Measurements from ENCODE around the gene HAP1.
"Not testable (repeated sequence)": the region's sequence is repeated elsewhere in the genome, so short reads cannot be mapped to it uniquely, and the experiment has no call there.

HAP1 gene

DNA sequence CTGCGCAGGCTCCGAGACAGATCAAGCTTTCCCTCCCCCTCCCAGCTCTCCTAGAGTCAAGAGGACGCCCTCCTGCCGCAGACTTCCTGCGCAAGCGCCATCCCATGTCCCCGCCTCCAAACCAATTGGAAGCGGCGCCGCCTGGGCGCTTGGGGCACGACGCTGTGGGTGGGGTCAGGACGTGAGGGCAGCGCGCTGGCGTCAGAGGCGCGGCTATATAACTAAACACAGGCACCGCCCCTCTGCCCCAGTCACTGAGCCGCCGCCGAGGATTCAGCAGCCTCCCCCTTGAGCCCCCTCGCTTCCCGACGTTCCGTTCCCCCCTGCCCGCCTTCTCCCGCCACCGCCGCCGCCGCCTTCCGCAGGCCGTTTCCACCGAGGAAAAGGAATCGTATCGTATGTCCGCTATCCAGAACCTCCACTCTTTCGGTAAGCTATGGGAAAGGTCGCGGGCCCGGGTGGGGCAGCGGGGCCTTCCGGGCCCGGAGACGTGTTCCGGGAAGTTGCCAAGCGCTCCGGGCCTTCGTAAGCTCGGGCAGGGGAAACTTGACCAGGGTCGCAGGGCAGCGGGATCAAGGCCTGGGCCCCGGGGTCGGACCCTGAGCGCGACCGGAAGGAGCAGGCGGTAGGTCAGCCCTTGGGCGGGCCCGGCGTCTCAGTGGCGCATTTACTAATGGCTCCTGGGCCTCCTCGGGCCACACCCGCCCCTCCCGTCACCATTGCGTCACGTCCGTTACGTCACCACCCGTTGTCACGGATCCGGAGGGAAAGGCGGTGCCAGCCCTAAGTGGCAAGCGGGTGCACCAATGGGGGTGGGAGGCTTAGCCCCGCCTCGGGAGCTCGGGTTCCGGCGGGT is 45.6 kb downstream of the HAP1 start, which contains the start of gene EIF1:
Gene EIF1, plus strand, starts transcription at position 245 of the 856 bp plus-strand sequence. Its CDS starts 154 bp downstream, at position 399.
- peak; percentile 100 for DNase-seq

DNA sequence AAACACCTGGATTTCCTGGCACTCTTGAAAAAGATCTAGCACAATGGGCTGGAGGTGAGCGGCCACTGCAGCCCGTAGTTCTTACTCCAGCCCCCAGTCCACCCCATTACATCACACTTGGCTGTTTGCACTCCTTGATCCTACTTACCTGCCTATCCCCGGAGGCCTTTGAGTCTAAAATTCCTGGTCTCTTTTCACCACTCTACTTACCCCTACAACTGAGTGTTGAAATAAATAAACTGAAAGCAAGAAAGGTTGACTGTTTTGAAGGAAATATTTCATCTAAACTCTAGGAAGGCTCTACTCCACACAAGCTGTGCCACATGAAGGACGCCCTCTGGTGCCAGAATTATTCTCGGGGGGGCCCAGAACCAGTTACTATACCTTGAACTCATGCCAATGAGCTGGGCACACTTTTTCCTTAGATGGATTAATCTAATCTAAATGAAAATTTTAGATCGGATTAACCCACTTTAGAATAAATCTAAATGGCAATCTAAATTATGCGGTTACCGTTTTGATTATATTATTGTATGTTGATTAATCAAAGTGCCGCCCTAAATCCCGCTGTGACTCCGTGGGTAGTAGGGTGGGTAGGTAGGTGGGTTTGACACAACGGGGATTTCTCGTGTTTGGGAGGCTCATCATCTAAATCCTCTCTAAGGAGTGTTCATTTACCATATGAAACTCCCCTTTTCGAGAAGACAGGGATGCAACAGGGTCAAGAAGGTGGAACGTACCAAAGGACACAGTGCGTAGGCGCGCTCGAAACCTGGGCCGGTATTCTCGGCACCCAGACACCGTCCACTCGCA is 46.4 kb downstream of the HAP1 start:
- peak; percentile 46 for DNase-seq

DNA sequence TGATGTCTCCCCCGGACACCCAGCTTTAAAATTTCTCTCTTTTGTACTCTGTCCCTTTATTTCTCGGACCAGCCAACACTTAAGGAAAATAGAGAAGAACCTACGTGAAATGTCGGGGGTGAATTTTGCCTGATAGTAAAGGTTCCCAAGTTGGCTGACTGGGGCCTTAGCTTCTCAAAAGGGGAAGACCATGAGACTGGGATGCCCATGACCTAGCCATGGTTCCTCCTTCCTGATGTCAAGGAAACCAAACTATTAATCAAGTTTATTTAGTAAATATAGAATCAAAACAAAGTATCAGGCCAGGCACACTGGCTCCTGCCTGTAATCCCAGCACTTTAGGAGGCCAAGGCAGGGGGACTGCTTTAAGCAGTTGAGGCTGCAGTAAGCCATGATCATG is 48.2 kb downstream of the HAP1 start:
- DNase-seq: no peak

DNA sequence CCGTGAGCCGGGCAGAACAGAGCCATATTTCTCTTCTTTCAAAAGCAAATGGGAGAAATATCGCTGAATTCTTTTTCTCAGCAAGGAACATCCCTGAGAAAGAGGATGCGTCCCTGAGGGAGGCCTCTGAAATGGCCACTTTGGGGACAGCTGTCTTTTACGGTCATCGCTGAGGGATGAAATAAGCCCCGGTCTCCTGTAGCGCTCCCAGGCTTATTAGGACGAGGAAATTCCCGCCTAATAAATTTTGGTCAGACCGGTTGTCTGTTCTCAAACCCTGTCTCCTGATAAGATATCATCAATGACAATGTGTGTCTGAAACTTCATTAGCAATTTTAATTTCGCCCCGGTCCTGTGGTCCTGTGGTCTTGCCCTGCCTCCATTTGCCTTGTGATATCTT is 48.7 kb downstream of the HAP1 start:
- DNase-seq: not testable (repeated sequence)

DNA sequence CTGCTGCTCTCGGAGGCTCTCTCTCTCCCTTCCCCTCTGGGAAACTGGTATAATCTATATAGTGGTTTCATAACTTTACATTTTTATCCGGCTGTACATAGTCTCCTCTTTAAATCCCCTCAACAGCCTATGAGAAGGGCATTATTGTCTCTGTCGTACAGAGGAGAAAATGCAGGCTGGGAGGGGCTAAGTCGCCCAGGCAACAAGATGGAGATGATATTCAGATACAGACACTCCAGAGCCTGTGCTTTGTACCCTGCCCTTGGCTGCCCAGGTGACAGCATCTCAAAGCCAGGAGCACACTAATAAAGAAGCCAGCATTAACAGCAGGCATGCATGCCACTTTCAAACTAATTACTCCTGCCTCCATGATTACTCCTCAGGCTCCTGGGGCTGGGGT is 50.4 kb downstream of the HAP1 start:
- no peak for DNase-seq

DNA sequence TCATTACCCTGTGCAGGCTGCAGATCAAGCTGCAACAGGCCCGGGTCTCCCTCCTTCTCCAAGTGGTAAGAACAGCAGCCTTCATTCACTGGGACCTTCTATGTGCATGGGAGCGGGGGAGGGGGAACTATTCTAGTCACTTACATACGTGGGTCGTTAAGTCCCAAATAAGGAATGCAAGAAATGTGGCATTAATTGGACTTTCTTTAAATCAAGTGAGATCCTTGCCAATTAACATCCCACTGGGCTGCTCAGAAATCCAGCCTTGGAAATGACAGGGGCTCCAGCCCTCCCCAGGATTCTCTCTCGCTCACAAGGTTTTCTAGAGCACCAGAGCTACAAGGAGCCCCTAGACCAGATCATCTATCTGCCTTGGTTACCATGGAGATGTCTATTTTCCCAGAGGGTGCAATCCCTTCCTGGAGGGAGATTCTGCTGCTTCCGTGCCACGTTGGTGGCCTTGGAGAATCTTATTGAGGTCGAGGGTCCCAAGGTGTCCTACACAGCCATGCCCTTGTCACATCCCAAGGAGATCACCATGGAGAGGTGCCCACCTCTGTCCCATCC is 50.9 kb downstream of the HAP1 start:
- DNase-seq: no peak

DNA sequence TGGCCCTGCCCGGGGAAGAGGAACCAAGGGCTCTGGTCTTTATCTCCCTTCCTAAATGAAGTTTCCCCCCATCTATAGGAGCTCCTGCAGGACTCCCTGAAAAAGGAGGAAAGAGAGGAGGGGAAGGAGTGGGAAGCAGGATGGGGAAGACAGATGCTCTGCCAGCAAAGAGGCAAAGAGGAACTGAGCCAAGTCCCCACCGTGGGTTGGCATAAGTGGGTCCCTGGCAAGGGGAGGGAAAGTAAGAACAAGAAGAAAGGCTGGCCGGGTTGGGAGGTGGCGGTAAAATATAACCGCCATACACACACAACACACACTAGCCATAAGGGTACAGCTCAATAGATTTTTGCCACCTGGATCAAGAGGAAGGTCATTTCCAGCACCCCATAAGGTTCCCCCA is 51.8 kb downstream of the HAP1 start:
- no peak for DNase-seq

DNA sequence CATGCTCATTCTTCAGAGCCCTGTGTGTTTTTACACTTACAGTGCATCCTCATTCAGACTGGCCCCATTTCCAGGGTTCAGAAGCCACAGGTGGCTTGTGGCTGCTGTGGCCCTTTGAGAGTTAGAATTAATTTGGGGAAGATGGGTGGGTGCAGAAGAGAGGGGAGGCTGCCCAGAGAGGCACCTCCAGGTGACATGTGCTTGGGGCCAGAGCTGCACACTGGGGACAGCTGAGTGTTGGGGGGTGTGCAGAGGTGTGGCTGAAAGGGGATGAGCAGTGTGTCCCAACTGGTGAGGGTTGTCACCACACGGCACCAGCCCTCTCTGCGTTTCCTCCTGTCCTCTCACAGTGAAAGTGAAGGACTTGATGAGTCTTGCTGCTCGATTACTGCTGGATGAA is 52.7 kb downstream of the HAP1 start:
- no peak for DNase-seq

DNA sequence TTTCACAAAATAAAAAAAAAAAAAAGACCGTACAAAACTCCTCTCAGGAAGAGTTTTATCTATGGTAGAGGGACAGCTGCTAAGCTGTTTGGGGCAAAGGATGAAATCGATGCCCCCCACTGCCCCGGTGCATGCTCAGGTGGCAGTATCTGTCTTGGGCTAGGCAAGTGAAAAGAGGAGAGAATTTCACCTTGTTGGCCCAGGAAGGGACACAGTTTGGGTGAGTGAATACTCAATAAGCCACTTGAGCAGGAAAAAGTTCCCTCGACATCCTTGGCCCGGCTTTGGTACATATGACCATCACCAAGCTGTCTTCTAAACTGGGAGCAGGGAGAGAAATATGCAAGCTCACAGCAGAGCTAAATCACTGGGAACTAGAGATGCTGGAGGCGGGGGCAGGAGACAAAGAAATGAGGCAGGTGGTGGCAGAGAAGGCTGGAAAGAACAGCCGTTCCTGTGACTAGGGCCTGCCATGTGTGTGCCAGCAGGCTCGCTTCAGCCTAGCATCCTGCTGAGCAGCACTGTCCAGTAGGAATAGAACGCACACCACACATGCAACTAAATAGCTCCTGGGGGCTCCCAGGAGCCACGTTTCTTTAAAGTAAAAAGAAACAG is 53.9 kb downstream of the HAP1 start:
- peak; percentile 25 for DNase-seq

DNA sequence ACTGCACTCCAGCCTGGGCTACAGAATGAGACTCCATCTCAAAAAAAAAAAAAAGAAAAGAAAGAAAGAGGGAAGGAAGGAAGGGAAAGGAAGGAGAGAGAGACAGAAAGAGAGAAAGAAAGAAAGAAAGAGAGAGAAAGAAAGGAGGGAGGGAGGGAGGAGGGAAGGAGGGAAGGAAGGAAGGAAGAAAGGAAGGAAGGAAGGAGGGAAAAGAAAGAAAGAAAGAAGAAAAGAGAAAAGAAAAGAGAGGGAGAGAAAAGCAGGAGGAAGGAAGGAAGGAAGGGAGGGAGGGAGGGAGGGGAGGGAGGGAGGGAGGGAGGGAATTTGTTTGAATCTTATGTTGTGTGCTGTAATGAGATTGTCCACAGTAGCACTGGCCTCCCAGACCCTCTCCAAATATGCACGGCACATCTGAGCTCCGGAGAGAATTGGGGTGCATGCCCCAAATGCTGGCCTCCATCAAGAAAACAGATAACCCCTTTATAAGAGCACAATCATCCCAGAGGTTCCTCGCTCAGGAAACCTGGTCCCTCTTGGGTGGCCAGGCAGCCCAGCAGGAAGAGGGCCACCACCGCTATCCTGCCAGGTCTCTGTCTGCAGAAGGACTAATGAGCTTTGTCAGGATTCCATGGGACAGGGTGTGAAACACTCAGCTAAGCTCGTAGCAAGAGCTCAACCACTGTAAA is 54.6 kb downstream of the HAP1 start:
- no peak for DNase-seq

DNA sequence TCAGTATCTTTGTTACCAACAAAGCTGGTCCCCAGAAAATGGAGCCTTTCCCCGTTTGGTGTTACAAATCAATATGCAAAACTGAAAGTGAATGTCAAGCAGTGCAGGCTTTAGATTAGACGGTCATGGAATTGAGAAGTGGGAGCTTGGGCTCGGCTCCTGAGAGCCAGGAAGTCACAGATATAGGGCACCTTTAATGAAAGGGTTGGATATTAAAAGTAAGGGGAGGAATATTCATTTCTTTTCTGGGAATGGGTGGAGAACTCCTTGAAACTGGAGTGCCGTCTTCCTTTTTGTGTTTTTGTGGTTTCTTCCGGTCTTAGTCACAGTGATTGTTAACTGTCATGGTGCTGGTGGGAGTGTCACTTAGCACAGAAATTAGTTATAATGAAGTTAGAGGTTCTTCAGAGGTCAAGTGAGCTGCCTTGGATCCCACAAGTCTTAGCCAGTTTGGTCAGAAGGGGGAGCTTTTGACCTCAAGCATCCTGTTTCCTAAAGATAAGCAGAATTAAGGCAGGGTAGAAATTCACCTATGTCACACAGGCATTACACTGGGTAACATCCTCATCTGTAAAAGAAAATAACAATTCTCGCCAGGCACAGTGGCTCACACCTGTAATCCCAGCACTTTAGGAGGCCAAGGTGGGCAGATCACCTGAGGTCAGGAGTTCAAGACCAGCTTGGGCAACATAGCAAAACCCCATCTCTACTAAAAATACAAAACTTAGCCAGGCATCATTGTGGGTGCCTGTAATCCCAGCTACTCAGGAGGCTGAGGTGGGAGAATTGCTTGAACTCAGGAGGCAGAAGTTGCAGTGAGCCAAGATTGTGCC is 55.3 kb downstream of the HAP1 start:
- no peak for DNase-seq

DNA sequence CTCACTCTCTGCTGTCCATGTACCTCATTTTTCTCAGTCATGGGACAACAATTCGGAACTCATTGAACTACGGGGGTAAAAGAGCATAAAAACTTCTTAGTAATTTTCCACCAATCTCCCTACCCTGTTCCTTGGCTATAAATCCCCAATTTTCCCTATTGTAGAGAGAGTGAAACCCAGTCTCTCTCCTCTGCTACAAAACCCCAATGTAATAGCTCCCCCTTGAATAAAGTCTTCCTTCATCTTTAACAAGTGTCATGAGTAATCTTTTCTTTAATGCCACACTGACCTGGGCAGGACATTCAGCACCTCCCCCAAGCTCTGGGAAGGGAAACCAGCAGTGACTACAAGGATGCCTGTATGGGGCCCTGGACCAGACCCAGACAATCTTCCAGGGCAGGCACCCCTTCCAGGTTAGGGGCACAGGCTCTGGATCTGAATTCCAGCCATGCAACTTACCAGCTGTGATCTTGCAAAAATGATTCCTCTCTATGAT is 56.0 kb downstream of the HAP1 start:
- DNase-seq: no peak

DNA sequence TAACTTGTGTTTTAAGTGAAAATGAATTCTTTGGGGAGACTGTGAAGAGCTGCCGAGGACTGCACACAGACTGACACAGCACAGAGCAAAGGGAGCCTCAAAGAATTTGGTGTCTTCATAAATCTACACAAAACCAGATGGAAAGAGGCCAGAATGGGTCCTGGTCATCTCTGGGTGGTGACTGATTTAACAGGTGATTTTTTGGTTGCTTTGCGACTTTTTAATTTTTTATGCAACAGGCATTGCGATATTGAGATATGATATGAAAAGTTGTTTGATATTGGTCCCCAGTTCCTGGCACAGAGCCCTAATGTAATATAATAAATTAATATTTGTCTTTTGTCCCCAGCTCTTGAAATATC is 58.4 kb downstream of the HAP1 start:
- no peak for DNase-seq

DNA sequence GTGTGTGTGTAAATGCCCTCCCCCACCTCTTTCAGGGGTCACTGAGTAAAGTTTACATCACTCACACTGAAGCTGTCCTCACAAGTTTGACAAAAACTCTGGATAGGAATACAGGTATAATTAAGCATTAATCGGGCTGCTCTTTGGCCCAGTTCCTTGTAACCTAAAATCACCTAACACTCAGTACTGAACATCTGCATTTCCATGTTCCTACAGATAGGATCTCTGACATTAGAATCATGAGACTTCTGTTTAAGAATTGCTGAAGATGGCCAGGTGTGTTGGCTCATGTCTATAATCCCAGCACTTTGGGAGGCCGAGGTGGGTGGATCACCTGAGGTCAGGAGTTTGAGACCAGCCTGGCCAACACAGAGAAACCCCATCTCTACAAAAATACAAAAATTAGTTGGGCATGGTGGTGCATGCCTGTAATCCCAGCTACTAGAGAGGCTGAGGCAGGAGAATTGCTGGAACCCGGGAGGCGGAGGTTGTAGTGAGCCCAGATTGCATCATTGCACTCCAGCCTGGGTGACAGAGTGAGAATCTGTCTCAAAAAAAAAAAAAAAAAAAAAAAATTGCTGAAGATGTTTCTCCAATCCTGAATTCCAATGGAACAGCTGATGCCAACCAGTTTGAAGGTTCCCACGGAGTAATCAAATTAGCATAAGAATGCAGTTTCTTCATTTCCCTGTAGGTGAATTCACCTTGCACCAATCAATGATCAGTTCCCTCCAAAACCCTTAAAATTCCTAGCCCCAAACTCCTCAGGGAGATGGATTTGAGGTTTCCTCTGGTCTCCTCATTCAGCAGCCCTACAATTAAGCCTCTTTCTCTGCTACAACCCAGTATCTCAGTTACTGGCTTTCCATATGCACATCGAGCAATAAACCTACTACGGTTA is 59.0 kb downstream of the HAP1 start:
- DNase-seq: not testable (repeated sequence)
